Activated naive CD8-positive, alpha-beta T cell treated with anti-CD3 and anti-CD28 coated beads, Interleukin-2, amount 10 ng/mL, durations not matched to agents 7 days and 5 days (primary cell): ENCODE results near the gene LIN7A. TPM values are rescaled to one million over a fixed set of nuclear protein-coding genes. Genes with fewer than 3 reads are reported as not detected.

ENCODE experiments used
- ATAC-seq: fragments of 150-1000 bp; cut with Tn5 transposase; one replicate; pipeline ENCODE4 v1.10.0; 2021; ENCODE audit warnings: low read depth, moderate library complexity
- POLR2A ChIA-PET: fragments of 350-600 bp; sonication (Branson Sonifier 250); formaldehyde crosslinking; loops from one replicate; lab custom pipeline; 2021; ENCODE audit warnings: antibody characterized with exemption; lab: Charles Lee
- DNase-seq: peaks from one replicate; pipeline ENCODE4 v3.0.0; 2021
- H3K27ac Mint-ChIP-seq: one replicate; pipeline ENCODE4 v1.8.0; 2022; ENCODE audit warnings: mild to moderate bottlenecking, mixed read lengths
- H3K27me3 Mint-ChIP-seq: one replicate; pipeline ENCODE4 v1.8.0; 2022; ENCODE audit warnings: mild to moderate bottlenecking, moderate library complexity, mixed read lengths
- H3K36me3 Mint-ChIP-seq: one replicate; pipeline ENCODE4 v1.8.0; 2021; ENCODE audit warnings: mild to moderate bottlenecking, mixed read lengths
- H3K4me1 Mint-ChIP-seq: one replicate; pipeline ENCODE4 v1.8.0; 2021; ENCODE audit warnings: mixed read lengths
- H3K4me3 Mint-ChIP-seq: one replicate; pipeline ENCODE4 v1.8.0; 2022; ENCODE audit warnings: mild to moderate bottlenecking, moderate library complexity, mixed read lengths
- H3K9me3 Mint-ChIP-seq: one replicate; pipeline ENCODE4 v1.8.0; 2021; ENCODE audit warnings: mixed read lengths
- total RNA-seq, 2 experiments: library from RNA; stranded (reverse); gene quantifications; one replicate each; pipeline ENCODE4 v1.2.3, GENCODE V29; 2021

LIN7A gene
- total RNA-seq, 2 experiments from 2014 or later: not detected

DNA sequence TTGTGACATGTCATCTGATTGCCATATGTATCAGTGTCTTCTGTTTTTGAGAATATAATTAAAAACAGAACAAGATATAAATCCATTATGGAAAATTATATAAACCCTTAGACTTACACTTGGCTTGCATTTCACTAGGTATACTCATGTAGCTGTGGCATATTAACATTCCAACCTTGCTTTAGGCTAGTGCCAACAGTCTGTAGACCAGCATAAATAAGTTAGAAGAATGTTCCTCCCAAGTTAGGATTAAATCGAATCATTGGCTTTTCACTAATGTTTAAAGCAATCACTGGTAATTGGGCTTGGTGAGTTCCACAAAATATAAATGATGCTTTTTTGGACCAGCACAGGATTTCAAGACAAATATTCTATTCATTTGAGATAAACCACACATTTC, 103.0 kb downstream of the LIN7A start:
- Mint-ChIP-seq H3K36me3 (no peaks in the 10 kb centered on the region), H3K27me3 (no peaks in the 10 kb centered on the region), H3K27ac (no peak overlapping the region), H3K4me1 (no peaks in the 10 kb centered on the region), H3K9me3 (no peaks in the 10 kb centered on the region), H3K4me3 (no peak overlapping the region)
- DNase-seq (no peak), ATAC-seq (no peak)
- POLR2A ChIA-PET: no interaction called here

DNA sequence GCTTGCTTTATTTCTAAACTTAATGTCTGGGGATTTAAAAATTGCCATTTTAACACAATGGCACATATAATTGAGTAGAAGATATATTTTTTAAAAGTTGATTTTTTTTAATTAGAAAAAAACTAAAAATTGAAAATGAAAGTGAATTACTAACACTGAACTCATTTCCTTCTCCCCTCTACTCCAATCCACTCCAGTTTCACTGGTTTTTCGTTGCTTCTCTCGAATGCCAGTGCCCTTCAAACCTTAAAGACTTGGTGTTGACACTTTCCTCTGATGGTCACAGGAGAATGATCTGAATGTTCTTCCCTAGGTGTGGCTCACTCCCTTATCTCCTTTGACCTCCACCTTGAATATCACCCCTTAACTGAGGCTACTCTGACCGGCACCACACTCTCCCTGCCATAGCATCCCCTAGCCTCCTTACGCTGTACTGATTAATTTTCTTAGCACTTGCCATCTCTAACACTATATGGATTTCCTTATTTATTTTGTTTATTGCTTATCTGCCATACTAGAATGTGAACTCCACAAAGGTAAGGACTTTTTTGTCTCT, 107.1 kb downstream of the LIN7A start:
- Mint-ChIP-seq H3K27ac (no peak overlapping the region), H3K9me3 (no peaks in the 10 kb centered on the region), H3K27me3 (no peaks in the 10 kb centered on the region), H3K36me3 (no peaks in the 10 kb centered on the region), H3K4me3 (no peak overlapping the region), H3K4me1 (no peaks in the 10 kb centered on the region)
- POLR2A ChIA-PET: no interaction called here
- no peak for ATAC-seq
- DNase-seq: no peak

DNA sequence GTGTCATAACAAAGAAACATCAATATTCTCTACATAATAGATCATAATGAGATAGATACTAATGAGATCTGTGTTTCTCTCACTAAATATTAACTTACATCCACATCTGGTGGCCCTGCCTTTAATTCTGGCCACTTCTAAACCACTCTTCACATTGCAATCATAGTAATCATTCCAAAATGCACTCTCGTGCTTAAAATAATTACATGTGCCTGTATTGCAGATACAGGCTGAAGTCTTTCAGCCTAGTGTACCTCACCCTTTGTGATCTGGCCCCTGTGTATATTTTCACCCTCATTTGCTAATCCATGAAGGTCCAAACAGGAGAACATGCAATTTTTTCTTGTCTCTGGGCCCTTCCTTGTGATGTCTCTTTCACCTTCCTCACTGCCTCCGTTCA, 108.0 kb downstream of the LIN7A start:
- H3K27me3 Mint-ChIP-seq: no peaks in the 10 kb centered on the region
- POLR2A ChIA-PET: no interaction called here
- H3K9me3 Mint-ChIP-seq: no peaks in the 10 kb centered on the region
- H3K27ac Mint-ChIP-seq: no peak overlapping the region
- no peak for ATAC-seq
- no peak overlapping the region for H3K4me3 Mint-ChIP-seq
- H3K4me1 Mint-ChIP-seq: no peaks in the 10 kb centered on the region
- DNase-seq: no peak
- no peaks in the 10 kb centered on the region for H3K36me3 Mint-ChIP-seq

DNA sequence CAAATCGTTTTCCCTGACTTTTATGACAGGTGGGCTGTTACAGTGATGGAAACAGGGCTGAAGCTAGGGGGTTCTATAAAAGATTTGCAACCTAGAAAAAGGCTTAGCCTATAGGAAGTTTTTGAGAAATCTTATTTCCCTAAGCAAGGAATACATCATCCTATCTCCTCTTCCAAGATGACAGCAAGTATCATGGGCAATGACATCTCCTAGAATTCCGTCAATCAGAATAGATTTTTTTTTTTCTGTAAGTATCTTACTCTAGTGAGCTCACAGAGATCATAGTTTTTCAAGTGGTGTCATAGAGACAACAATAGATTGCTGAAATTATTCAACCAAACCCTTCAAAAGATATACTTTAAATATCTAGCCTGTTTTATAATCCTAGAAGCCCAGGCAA, 112.2 kb downstream of the LIN7A start:
- DNase-seq: no peak
- POLR2A ChIA-PET: no interaction called here
- Mint-ChIP-seq H3K27ac (no peak overlapping the region), H3K4me3 (no peak overlapping the region), H3K27me3 (no peaks in the 10 kb centered on the region), H3K9me3 (no peaks in the 10 kb centered on the region), H3K4me1 (no peaks in the 10 kb centered on the region), H3K36me3 (no peaks in the 10 kb centered on the region)
- no peak for ATAC-seq

DNA sequence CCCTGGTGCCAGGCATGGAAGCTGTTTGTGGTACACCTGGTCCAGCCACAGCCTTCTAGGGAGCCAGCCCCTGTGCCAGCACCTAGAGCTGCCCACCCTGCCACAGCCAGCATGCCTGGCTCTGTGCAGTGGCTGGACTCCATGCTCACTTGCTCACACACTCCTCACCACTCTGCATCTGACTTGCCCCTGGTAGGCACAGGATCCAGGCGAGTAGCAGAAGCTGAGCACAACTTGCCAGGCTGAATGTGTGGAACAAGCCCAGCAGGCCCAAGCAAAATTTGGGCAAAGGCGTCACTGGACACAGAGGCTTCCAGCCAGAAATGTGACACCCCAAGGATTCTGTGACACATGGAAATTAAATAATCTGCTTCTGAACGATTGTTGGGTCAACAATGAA, 114.3 kb downstream of the LIN7A start:
- H3K9me3 Mint-ChIP-seq: no peaks in the 10 kb centered on the region

DNA sequence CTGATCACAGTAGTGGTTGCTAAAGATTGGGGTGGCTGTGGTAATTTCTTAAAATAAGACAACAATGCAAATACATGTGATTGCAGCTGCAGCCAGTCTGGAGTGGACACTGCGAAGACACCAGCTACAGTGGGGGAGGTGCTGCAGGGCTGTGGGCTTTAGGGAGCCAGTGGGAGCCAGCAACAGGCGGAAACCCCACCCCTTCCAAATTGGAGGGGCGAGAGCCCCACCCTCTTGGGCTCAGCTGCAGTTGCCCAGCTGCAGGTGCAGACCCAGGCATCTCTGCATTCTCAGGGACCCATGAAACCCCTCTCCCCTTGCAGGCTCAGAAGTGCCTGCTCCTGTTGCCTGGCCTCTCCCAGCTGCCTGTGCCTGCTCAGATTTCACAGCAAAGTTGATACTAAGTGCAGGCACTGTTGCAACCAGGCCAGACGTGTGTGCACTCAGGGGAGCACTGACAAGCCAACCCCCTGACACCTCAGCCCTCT, 116.2 kb downstream of the LIN7A start:
- Mint-ChIP-seq H3K9me3 (no peaks in the 10 kb centered on the region), H3K27ac (no peak overlapping the region), H3K4me3 (no peak overlapping the region), H3K4me1 (no peaks in the 10 kb centered on the region), H3K27me3 (no peaks in the 10 kb centered on the region), H3K36me3 (no peaks in the 10 kb centered on the region)
- no peak for DNase-seq
- POLR2A ChIA-PET: no interaction called here
- ATAC-seq: no peak

More for the DNA sequence above, 114.3 kb downstream of the LIN7A start:
- Mint-ChIP-seq H3K27ac (no peak overlapping the region), H3K27me3 (no peaks in the 10 kb centered on the region), H3K36me3 (no peaks in the 10 kb centered on the region), H3K4me3 (no peak overlapping the region), H3K4me1 (no peaks in the 10 kb centered on the region)
- no peak for DNase-seq
- POLR2A ChIA-PET: no interaction called here
- ATAC-seq: no peak

DNA sequence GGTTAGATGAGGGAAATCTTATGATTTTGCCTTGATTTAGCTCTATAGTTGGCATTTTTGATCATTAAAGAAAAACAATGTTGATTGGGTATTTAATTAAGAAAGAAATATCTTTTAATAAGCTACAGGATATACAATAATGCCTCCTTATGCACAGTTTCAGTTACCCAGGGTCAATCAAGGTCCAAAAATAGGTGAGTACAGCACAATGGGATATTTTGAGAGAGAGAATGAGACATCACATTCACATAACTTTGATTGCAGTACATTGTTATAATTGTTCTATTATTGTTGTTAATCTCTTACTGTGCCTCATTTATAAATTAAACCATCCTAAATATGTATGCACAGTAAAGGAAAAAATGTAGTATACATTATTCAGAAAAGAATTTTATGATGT, 118.9 kb downstream of the LIN7A start:
- POLR2A ChIA-PET: no interaction called here
- H3K4me1 Mint-ChIP-seq: no peaks in the 10 kb centered on the region
- H3K27ac Mint-ChIP-seq: no peak overlapping the region
- H3K36me3 Mint-ChIP-seq: no peaks in the 10 kb centered on the region
- no peaks in the 10 kb centered on the region for H3K9me3 Mint-ChIP-seq
- H3K27me3 Mint-ChIP-seq: no peaks in the 10 kb centered on the region
- no peak overlapping the region for H3K4me3 Mint-ChIP-seq
- ATAC-seq: no peak
- no peak for DNase-seq

DNA sequence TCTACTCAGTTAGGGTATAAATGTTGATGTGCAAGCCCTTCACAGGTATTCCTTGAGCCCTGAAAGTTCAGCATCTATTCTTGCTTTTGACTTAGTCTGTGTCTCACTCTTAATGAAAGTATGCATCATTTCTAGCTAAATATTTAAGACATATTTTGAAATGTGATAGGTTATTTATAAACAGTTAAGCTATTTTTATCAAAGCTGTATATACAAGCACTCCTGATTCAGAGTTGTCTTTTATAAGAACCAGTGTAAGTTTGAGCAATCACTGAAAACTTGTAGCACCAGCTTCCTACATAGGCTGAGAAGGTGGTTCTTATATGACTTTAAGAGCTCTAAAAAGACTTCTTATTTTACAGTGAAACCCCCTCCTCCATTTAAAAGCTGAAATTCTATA, 122.4 kb downstream of the LIN7A start:
- no peak for ATAC-seq
- POLR2A ChIA-PET: no interaction called here
- no peak for DNase-seq
- Mint-ChIP-seq H3K9me3 (no peaks in the 10 kb centered on the region), H3K27me3 (no peaks in the 10 kb centered on the region), H3K36me3 (no peaks in the 10 kb centered on the region), H3K4me3 (no peak overlapping the region), H3K4me1 (no peaks in the 10 kb centered on the region), H3K27ac (no peak overlapping the region)

DNA sequence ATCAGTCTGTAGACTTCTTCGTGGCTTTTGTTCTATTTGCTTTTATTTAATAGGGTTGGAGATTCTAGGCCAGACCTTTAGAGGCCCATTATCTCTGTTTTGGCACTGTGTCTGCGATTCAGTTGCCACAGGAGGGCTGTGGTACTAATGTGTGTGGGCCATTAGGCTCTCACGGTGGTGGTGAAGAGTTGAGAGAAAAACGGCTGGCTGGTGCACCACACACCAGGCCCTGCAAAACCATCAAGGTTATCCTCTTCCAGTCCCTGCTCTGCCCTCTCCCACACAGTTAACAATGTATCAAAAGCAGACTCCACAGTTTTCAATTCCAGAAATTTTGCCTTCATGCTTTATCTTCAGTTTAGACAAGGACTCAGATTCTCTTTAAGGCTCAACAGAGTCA, 123.3 kb downstream of the LIN7A start:
- Mint-ChIP-seq H3K4me3 (no peak overlapping the region), H3K9me3 (no peaks in the 10 kb centered on the region), H3K4me1 (no peaks in the 10 kb centered on the region), H3K36me3 (no peaks in the 10 kb centered on the region), H3K27ac (no peak overlapping the region), H3K27me3 (no peaks in the 10 kb centered on the region)
- DNase-seq: no peak
- POLR2A ChIA-PET: no interaction called here
- no peak for ATAC-seq

DNA sequence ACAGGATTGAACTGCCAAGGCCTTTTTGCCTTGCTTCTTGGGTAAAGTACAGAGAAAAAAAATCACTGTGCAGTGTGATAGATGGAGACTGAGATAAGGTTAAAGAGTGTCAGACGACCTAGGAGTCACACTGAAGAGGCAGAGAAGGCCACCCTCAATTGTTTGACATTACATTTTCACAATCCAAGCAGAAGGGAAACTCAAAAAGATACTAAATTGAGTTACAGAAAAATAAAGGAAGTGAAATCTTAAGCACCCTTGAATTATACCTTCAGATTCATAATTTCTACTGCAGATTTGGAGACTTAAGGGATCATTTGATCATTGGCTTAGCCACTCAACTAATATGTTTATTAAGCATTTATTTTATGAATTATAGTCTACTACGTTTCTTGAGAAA, 123.9 kb downstream of the LIN7A start:
- no peak overlapping the region for H3K4me3 Mint-ChIP-seq
- no peaks in the 10 kb centered on the region for H3K27me3 Mint-ChIP-seq
- H3K4me1 Mint-ChIP-seq: no peaks in the 10 kb centered on the region
- DNase-seq (no peak), ATAC-seq (no peak)
- POLR2A ChIA-PET: no interaction called here
- H3K27ac Mint-ChIP-seq: no peak overlapping the region
- H3K9me3 Mint-ChIP-seq: no peaks in the 10 kb centered on the region
- no peaks in the 10 kb centered on the region for H3K36me3 Mint-ChIP-seq

DNA sequence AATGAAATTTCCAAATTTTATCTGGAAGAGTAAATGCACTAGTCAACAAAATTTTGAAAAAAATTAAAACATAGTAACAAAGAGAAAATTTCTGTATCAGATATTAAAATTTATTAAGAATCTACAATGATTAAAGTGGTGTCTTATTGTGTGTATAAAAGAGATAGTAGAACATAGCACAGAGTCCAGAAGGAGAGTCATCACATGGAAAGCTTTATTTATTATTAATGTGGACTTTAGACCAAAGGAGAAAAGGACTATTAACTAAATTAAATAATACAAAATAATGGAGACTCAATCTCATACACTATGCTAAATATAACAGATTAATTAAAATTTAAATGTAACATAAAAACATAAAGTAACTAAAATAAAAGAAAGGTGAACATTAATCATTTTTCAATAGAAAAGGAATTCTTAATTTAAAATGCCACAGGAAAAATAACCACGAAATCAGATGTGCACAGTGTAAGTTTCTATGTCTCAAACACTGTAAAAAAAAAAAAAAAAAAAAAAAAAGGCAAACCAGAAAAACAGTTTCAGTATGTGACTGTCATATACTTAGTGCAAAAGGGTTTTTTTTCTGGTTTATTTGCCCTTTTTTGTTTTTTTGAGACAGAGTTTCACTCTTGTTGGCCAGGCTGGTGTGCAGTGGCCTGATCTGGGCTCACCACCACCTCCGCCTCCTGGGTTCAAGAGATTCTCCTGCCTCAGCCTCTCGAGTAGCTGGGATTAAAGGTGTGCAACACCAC, 125.6 kb downstream of the LIN7A start:
- Mint-ChIP-seq H3K27me3 (no peaks in the 10 kb centered on the region), H3K9me3 (no peaks in the 10 kb centered on the region), H3K27ac (no peak overlapping the region), H3K4me3 (no peak overlapping the region), H3K4me1 (no peaks in the 10 kb centered on the region), H3K36me3 (no peaks in the 10 kb centered on the region)
- DNase-seq (no peak), ATAC-seq (no peak)
- POLR2A ChIA-PET: no interaction called here

DNA sequence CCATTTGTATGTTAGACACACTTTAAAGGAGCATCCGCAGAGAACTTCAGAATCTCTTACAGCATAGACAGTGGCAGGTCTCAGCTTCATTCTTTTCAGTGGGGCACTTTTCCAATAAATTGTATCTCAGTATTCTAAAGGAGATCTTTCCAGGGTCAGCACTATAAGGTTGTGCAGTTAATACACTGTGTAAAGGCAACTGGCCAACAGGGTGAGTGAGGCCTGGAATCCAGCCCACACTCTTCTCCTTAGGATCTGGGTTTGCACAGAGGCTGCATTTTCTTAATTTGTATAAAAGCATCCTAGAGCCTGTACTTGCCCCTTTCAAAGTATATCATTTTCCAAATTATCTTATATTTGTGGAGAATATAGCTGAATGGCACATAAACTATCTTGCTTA, 126.9 kb downstream of the LIN7A start:
- Mint-ChIP-seq H3K36me3 (no peaks in the 10 kb centered on the region), H3K4me3 (no peak overlapping the region), H3K9me3 (no peaks in the 10 kb centered on the region), H3K27me3 (no peaks in the 10 kb centered on the region), H3K4me1 (no peaks in the 10 kb centered on the region), H3K27ac (no peak overlapping the region)
- ATAC-seq (no peak), DNase-seq (no peak)
- POLR2A ChIA-PET: no interaction called here

DNA sequence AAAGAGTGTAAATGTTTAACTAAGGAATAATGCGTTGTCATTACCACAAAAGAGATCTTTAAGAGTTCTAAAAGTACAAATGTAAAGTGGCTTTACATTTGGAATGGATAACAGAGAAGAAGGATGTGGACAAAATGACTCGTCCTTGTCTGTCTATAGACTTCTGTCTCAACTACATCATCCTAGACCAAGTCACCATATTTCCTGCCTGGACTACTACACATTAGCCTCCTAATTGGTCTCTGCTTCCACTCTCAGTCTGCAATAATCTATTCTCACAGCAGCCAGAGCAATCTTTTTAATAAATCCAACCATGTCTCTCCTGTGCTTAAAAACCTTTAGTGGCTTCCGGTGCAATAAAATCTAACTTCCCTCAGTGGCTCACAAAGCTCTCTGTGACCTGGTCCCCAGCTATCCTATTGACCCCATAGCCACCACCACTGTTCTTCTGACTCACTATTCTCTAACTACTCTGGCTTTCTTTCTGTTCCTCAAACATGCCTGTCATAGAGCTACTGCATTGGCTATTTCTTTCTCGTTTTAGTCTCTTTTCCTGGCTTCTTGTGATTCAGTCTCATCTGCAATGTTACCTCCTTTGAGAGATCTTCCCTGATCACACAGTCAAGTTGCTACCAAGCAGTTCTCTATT, 130.0 kb downstream of the LIN7A start:
- Mint-ChIP-seq H3K9me3 (peaks cover 1% of the 10 kb centered on the region), H3K36me3 (no peaks in the 10 kb centered on the region), H3K27me3 (no peaks in the 10 kb centered on the region), H3K4me1 (no peaks in the 10 kb centered on the region), H3K27ac (no peak overlapping the region), H3K4me3 (no peak overlapping the region)
- POLR2A ChIA-PET: no interaction called here
- DNase-seq (no peak), ATAC-seq (no peak)

DNA sequence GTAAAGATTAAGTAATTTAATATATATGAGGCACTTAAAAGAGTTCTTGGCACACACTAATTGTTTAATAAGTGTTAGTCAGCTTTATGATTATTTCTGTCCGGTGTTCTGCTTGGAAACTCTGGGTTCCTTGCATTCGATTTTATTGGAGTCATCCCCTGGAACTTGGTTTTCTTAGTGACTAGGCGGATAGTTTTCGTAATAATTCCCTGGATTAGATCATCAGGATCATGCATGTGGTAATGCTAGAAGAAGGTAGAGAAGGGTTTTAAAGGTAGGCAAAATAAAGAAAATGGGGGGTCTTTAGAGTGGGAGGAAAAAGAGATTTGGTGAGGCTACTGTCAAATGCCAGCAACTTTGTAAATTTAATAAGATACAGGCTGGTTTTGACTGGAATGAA, 132.6 kb downstream of the LIN7A start:
- no peak overlapping the region for H3K27ac Mint-ChIP-seq
- peaks cover 3% of the 10 kb centered on the region for H3K9me3 Mint-ChIP-seq
- no peaks in the 10 kb centered on the region for H3K27me3 Mint-ChIP-seq
- POLR2A ChIA-PET: no interaction called here
- ATAC-seq (no peak), DNase-seq (no peak)
- H3K4me3 Mint-ChIP-seq: no peak overlapping the region
- no peaks in the 10 kb centered on the region for H3K4me1 Mint-ChIP-seq
- no peaks in the 10 kb centered on the region for H3K36me3 Mint-ChIP-seq
